HG03354 (cell line): ENCODE data around the gene CACNB4.
"Not testable (repeated sequence)": the region's sequence is repeated elsewhere in the genome, so short reads cannot be mapped to it uniquely, and the experiment has no call there.

Source experiments
- ATAC-seq: cut with Tn5 transposase; IDR thresholded peaks from one replicate; pipeline ENCODE4 v1.9.1; 2021; ENCODE audit warnings: mild to moderate bottlenecking; ENCODE audit not compliant: unreplicated experiment, poor library complexity, severe bottlenecking

The CACNB4 gene

GRCh38 chr2:152098496-152099366 lies at the start of gene CACNB4:
CACNB4 (minus strand) TSS chr2:152099044.
- ATAC-seq, result peak; percentile 45

- ATAC-seq, result peak; percentile 74
Observed at GRCh38 chr2:152134488-152135280, 35.8 kb upstream of the CACNB4 start.

- ATAC-seq, result no peak
Observed at GRCh38 chr2:152132306-152132705, 33.5 kb upstream of the CACNB4 start.

GRCh38 chr2:152127628-152128027 lies 28.8 kb upstream of the CACNB4 start:
- no peak for ATAC-seq

- ATAC-seq, result no peak
Observed at GRCh38 chr2:152126664-152127063, 27.8 kb upstream of the CACNB4 start.

- no peak for ATAC-seq
Observed at GRCh38 chr2:152122161-152122560, 23.3 kb upstream of the CACNB4 start.

GRCh38 chr2:152120430-152120829 lies 21.6 kb upstream of the CACNB4 start:
- ATAC-seq, result no peak

- ATAC-seq, result no peak
Observed at GRCh38 chr2:152115952-152116351, 17.1 kb upstream of the CACNB4 start.

GRCh38 chr2:152114366-152114765 lies 15.5 kb upstream of the CACNB4 start:
- ATAC-seq, result no peak

GRCh38 chr2:152107140-152107539 lies 8.3 kb upstream of the CACNB4 start:
- not testable (repeated sequence) for ATAC-seq

- no peak for ATAC-seq
Observed at GRCh38 chr2:152106464-152106863, 7.6 kb upstream of the CACNB4 start.

- ATAC-seq, result no peak
Observed at GRCh38 chr2:152103271-152103670, 4.4 kb upstream of the CACNB4 start.

- no peak for ATAC-seq
Observed at GRCh38 chr2:152100961-152101360, 2.1 kb upstream of the CACNB4 start.

GRCh38 chr2:152099367-152100050 lies 665 bp upstream of the CACNB4 start:
- no peak for ATAC-seq

GRCh38 chr2:152097801-152098495 lies 896 bp downstream of the CACNB4 start:
- ATAC-seq, result peak; percentile 46

GRCh38 chr2:152097290-152097800 lies 1.5 kb downstream of the CACNB4 start:
- ATAC-seq, result peak; percentile 15

- ATAC-seq, result no peak
Observed at GRCh38 chr2:152095146-152095545, 3.7 kb downstream of the CACNB4 start.

GRCh38 chr2:152094014-152094413 lies 4.8 kb downstream of the CACNB4 start:
- ATAC-seq, result no peak

- ATAC-seq, result no peak
Observed at GRCh38 chr2:152093464-152093863, 5.4 kb downstream of the CACNB4 start.
